ENCODE measurements around the gene OR2C3. TPM values are rescaled to one million over a fixed set of nuclear protein-coding genes. Genes with fewer than 3 reads are reported as not detected.

Gene OR2C3
- total and polyA plus RNA-seq, 2 of the 13 experiments (the other 11 are each of a cell fraction or from before 2014, with no cell fraction given) = not detected

DNA sequence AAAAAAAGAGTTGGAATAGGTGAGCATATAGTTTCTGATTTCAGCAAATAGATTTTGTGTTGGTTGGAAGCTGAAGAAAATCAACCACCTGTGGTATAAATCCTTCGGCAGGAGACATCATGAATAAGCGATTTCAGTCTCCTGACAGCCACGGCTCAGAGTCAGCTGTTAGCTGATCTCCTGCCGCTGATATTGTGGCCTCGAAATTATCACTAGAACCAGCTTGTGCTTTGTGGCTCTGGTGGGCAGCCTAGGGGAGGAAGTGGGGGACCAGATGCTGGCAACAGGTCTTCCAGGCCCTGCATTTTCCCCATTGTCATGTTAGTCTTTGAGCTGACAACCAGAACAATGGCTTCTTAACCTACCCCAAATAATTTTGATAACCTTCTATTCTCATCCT lies 11.9 kb upstream of the OR2C3 start:
- no peak overlapping the region for H3K4me3 ChIP-seq (replicated peaks in 1 of 3; ENCODE audit: insufficient read depth in 1 of 3, low read depth in 2 of 3, low read length in 3 of 3)
- no peaks in the 10 kb centered on the region for H3K27me3 ChIP-seq (ENCODE audit: control insufficient read depth in 1 of 2, insufficient read depth in 2 of 2, low read length in 2 of 2)
- ATAC-seq = no peak
- WGBS (ENCODE audit: low lambda C conversion rate) = 23% methylated on average over 5 of the region's 5 CpGs
- H3K4me2 ChIP-seq (ENCODE audit: low read depth, low read length) = no peak overlapping the region
- H3K36me3 ChIP-seq (replicated peaks in 1 of 2; ENCODE audit: control insufficient read depth in 1 of 2, insufficient read depth in 2 of 2, low read length in 2 of 2) = no peaks in the 10 kb centered on the region
- TF ChIP-seq PLRG1 (conservative IDR thresholded peaks at IDR 0.05) (no peak), ZSCAN29 (CRISPR knock-in tag; conservative IDR thresholded peaks at IDR 0.05) (no peak), BORCS8-MEF2B (CRISPR knock-in tag; IDR thresholded peaks at IDR 0.05) (no peak), MZF1 (CRISPR knock-in tag; IDR thresholded peaks at IDR 0.05; ENCODE audit: borderline replicate concordance) (no peak), SIX1 (CRISPR knock-in tag; IDR thresholded peaks at IDR 0.05; ENCODE audit: borderline replicate concordance) (no peak), MATR3 (CRISPR knock-in tag; IDR thresholded peaks at IDR 0.05) (no peak), FLYWCH1 (CRISPR knock-in tag; IDR thresholded peaks at IDR 0.05) (no peak), RBAK (CRISPR knock-in tag; IDR thresholded peaks at IDR 0.05) (no peak)
- TF ChIP-seq, protein P1, sequence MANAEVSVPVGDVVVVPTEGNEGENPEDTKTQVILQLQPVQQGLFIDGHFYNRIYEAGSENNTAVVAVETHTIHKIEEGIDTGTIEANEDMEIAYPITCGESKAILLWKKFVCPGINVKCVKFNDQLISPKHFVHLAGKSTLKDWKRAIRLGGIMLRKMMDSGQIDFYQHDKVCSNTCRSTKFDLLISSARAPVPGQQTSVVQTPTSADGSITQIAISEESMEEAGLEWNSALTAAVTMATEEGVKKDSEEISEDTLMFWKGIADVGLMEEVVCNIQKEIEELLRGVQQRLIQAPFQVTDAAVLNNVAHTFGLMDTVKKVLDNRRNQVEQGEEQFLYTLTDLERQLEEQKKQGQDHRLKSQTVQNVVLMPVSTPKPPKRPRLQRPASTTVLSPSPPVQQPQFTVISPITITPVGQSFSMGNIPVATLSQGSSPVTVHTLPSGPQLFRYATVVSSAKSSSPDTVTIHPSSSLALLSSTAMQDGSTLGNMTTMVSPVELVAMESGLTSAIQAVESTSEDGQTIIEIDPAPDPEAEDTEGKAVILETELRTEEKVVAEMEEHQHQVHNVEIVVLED (CRISPR knock-in tag; IDR thresholded peaks at IDR 0.05; ENCODE audit: borderline replicate concordance) = no peak
- TF ChIP-seq, protein P2, sequence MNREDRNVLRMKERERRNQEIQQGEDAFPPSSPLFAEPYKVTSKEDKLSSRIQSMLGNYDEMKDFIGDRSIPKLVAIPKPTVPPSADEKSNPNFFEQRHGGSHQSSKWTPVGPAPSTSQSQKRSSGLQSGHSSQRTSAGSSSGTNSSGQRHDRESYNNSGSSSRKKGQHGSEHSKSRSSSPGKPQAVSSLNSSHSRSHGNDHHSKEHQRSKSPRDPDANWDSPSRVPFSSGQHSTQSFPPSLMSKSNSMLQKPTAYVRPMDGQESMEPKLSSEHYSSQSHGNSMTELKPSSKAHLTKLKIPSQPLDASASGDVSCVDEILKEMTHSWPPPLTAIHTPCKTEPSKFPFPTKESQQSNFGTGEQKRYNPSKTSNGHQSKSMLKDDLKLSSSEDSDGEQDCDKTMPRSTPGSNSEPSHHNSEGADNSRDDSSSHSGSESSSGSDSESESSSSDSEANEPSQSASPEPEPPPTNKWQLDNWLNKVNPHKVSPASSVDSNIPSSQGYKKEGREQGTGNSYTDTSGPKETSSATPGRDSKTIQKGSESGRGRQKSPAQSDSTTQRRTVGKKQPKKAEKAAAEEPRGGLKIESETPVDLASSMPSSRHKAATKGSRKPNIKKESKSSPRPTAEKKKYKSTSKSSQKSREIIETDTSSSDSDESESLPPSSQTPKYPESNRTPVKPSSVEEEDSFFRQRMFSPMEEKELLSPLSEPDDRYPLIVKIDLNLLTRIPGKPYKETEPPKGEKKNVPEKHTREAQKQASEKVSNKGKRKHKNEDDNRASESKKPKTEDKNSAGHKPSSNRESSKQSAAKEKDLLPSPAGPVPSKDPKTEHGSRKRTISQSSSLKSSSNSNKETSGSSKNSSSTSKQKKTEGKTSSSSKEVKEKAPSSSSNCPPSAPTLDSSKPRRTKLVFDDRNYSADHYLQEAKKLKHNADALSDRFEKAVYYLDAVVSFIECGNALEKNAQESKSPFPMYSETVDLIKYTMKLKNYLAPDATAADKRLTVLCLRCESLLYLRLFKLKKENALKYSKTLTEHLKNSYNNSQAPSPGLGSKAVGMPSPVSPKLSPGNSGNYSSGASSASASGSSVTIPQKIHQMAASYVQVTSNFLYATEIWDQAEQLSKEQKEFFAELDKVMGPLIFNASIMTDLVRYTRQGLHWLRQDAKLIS (CRISPR knock-in tag; IDR thresholded peaks at IDR 0.05) = no peak
- DNase-seq (ENCODE audit: low spot score) = no peak
- intact Hi-C loops (cut with micrococcal nuclease; ENCODE audit: unreplicated experiment) = no loop called here
- in situ Hi-C loops (cut with HindIII; ENCODE audit: extremely low pct_ligation_motif_present, low pct_unique_long_range_greater_than_20kb) = no loop called here
- H4K20me1 ChIP-seq (ENCODE audit: insufficient read depth, low read length) = no peaks in the 10 kb centered on the region
- no peaks in the 10 kb centered on the region for H3K9me3 ChIP-seq (ENCODE audit: low read length)
- ChIA-PET CTCF (ENCODE audit: low intra/inter-chr PET ratio, low total read pairs) (no interaction called here), POLR2A (no interaction called here)
- no peak for FAIRE-seq
- no TSS peak for BruUV-seq (replicated peaks)
- no peak overlapping the region for H2AFZ ChIP-seq (ENCODE audit: low read length)
- no peaks in the 10 kb centered on the region for H3K79me2 ChIP-seq (ENCODE audit: insufficient read depth, low read length)
- no peak overlapping the region for H3K27ac ChIP-seq (ENCODE audit: extremely low read length, insufficient read depth, low read length)
- no peaks in the 10 kb centered on the region for H3K4me1 ChIP-seq (ENCODE audit: insufficient read depth, low read length)
- no peak overlapping the region for H3K9ac ChIP-seq (ENCODE audit: insufficient read depth, low read depth, low read length)

Measured in HepG2 (cell line).